Tibial artery (tissue), 4 donors: Measurements from ENCODE around the gene BICC1.

Experiments used
- DNase-seq, 2 donors: peaks; one replicate each; pipeline ENCODE4 v3.0.0-alpha.2; 2019
- H3K27ac ChIP-seq, 2 donors: fragments of 200-600 bp; sonication (generic) in 1 of 2; 1 replicate in 1 of 2; 2 replicates in 1 of 2; pipeline ENCODE4 v1.5.1; 2018 to 2019; ENCODE audit warnings: mild to moderate bottlenecking in 1 of 2
- H3K27me3 ChIP-seq, 2 donors: fragments of 200-600 bp; sonication (generic) in 1 of 2; one replicate each; pipeline versions ENCODE4 v1.5.1 to v1.6.0; 2016 to 2019
- H3K36me3 ChIP-seq, 3 donors: fragments of 200-600 bp; sonication (generic) in 2 of 3; one replicate each; pipeline ENCODE4 v1.5.1; 2016 to 2019; ENCODE audit warnings: mild to moderate bottlenecking in 2 of 3
- H3K4me1 ChIP-seq, 4 donors: fragments of 200-600 bp; sonication (generic) in 2 of 4; 1 replicate in 3 of 4; 2 replicates in 1 of 4; pipeline ENCODE4 v1.5.1; 2016 to 2019
- H3K4me3 ChIP-seq, 2 donors: fragments of 200-600 bp; sonication (generic) in 1 of 2; 1 replicate in 1 of 2; 2 replicates in 1 of 2; pipeline ENCODE4 v1.5.1; 2018 to 2019; ENCODE audit warnings: mild to moderate bottlenecking in 2 of 2
- H3K9me3 ChIP-seq, 3 donors: fragments of 200-600 bp; sonication (generic) in 1 of 3; one replicate each; pipeline ENCODE4 v1.5.1; 2016 to 2019
- CTCF ChIP-seq, 2 experiments: fragments of 200-600 bp in 1 of 2; fragments of 450-650 bp in 1 of 2; IDR thresholded peaks; one replicate each; pipeline ENCODE4 v1.5.1; 2017 to 2019; ENCODE audit warnings: antibody characterized with exemption in 2 of 2, mild to moderate bottlenecking in 1 of 2, moderate library complexity in 1 of 2
- intact Hi-C: fragments of 100-400 bp; cut with DNase I; formaldehyde crosslinking; loops from one replicate; pipeline ENCODE4 v1.15.0; 2023; ENCODE audit warnings: low total_unique reads

Gene BICC1

GRCh38 chr10:58797356-58797755 lies 284.7 kb downstream of the BICC1 start:
- Histone ChIP-seq H3K36me3 (peaks cover 0 to 4% (median 0%) of the 10 kb centered on the region in 3 donors), H3K27ac (no peak overlapping the region), H3K4me3 (no peak overlapping the region), H3K9me3 (no peaks in the 10 kb centered on the region), H3K27me3 (no peaks in the 10 kb centered on the region), H3K4me1 (peaks cover 0 to 11% (median 0%) of the 10 kb centered on the region in 4 donors)
- no peak for DNase-seq
- no peak for TF ChIP-seq CTCF (IDR thresholded peaks at IDR 0.05)
- intact Hi-C loops, result no loop called here

DNA sequence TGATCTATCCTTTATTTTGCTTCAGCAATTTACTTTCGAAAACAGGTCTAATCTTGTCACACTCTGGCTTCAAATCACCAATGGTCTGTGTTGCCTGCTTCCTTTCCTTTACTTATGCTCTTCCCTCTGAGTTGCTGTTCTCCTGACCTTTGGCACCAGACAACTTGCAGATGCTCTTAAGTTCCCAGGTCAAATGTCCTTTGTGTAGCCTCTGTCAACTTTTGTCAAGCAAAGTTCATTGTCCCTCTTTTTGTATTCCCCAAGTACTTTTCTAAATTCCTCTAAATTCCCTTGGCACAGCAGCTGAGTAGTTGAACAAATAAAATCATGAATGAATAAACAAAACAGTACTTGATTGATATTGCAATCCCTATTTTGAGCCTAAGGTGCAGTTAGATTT lies 289.4 kb downstream of the BICC1 start:
- intact Hi-C loops, result no loop called here
- Histone ChIP-seq H3K4me3 (no peak overlapping the region), H3K9me3 (no peaks in the 10 kb centered on the region), H3K36me3 (peaks cover 0 to 4% (median 0%) of the 10 kb centered on the region in 3 donors), H3K4me1 (peaks cover 0 to 4% (median 0%) of the 10 kb centered on the region in 4 donors), H3K27me3 (no peaks in the 10 kb centered on the region), H3K27ac (no peak overlapping the region)
- no peak for TF ChIP-seq CTCF (IDR thresholded peaks at IDR 0.05)
- no peak for DNase-seq

DNA sequence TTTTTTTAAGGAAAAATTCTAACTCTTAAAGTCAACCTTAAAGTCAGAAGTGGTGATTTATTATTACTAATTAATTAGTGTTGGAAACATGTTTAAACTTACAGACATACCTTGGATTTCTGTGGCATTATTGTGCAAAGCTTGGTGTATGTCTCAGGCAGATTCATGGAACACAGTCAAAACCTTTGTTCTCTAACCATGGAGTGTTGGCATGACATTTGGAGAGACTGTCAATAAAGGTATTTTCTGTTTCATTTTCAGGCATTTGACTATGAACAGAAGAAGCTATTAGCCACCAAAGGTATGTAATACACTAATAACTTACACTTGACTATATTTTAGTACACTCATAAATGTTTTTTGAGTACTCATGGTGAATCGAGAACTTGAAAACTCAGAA lies 293.7 kb downstream of the BICC1 start:
- no peak for DNase-seq
- intact Hi-C loops, result no loop called here
- H3K27ac ChIP-seq, result no peak overlapping the region
- no peak overlapping the region for H3K4me3 ChIP-seq
- TF ChIP-seq CTCF (IDR thresholded peaks at IDR 0.05), result no peak
- H3K4me1 ChIP-seq, result no peaks in the 10 kb centered on the region
- H3K27me3 ChIP-seq, result no peaks in the 10 kb centered on the region
- H3K9me3 ChIP-seq, result no peaks in the 10 kb centered on the region
- no peaks in the 10 kb centered on the region for H3K36me3 ChIP-seq

GRCh38 chr10:58806970-58807628 lies 294.4 kb downstream of the BICC1 start:
- H3K27ac ChIP-seq, result no peak overlapping the region
- intact Hi-C loops, result no loop called here
- H3K4me3 ChIP-seq, result no peak overlapping the region
- no peak for TF ChIP-seq CTCF (IDR thresholded peaks at IDR 0.05)
- no peaks in the 10 kb centered on the region for H3K9me3 ChIP-seq
- no peaks in the 10 kb centered on the region for H3K4me1 ChIP-seq
- DNase-seq, result no peak
- no peaks in the 10 kb centered on the region for H3K36me3 ChIP-seq
- H3K27me3 ChIP-seq, result no peaks in the 10 kb centered on the region

GRCh38 chr10:58807629-58808022 lies 295.0 kb downstream of the BICC1 start:
- peak in 1 of 2 donors; percentile 28 for DNase-seq
- intact Hi-C loops, result no loop called here
- H3K27me3 ChIP-seq, result no peaks in the 10 kb centered on the region
- H3K27ac ChIP-seq, result no peak overlapping the region
- H3K4me1 ChIP-seq, result no peaks in the 10 kb centered on the region
- H3K9me3 ChIP-seq, result no peaks in the 10 kb centered on the region
- H3K4me3 ChIP-seq, result no peak overlapping the region
- H3K36me3 ChIP-seq, result no peaks in the 10 kb centered on the region
- TF ChIP-seq CTCF (IDR thresholded peaks at IDR 0.05), result no peak

DNA sequence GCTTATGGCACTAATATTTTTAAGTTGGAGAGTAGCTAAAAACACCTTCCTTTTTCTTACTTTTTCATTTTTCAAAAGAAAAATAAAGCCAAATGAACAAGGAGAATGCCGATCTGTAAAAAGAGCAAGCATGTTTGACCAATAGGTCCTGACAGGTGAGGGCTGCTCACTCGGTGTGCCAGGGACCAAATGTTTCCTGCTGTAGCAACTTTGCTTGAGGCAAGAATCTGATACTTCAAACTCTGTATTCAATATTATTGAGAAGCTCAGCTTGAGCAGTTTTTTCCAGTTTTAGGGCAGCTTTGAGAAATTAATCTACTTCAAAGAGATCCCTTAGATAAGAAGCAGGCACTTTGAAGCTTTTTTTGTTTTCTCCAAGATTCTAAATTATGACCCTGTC lies 298.1 kb downstream of the BICC1 start:
- DNase-seq, result no peak
- Histone ChIP-seq H3K9me3 (no peaks in the 10 kb centered on the region), H3K27me3 (no peaks in the 10 kb centered on the region), H3K27ac (no peak overlapping the region), H3K4me1 (no peaks in the 10 kb centered on the region), H3K36me3 (peaks cover 0 to 8% (median 7%) of the 10 kb centered on the region in 3 donors), H3K4me3 (no peak overlapping the region)
- intact Hi-C loops, result no loop called here
- no peak for TF ChIP-seq CTCF (IDR thresholded peaks at IDR 0.05)
